Medulla oblongata (tissue), 1 donor: Measurements from ENCODE around the gene SERPINE3.

Experiments
- DNase-seq: peaks from one replicate; pipeline ENCODE4 v3.0.0-alpha.2; 2015; ENCODE audit errors: extremely low spot score

Gene SERPINE3

GRCh38 chr13:51339354-51339753, at the start of gene SERPINE3:
SERPINE3 (plus strand) TSS chr13:51339691; CDS start chr13:51341092, 1,401 bp downstream.
- DNase-seq, result no peak

- no peak for DNase-seq
Observed at GRCh38 chr13:51291341-51291740, 48.1 kb upstream of the SERPINE3 start.

- no peak for DNase-seq
Observed at GRCh38 chr13:51292000-51292565, 47.4 kb upstream of the SERPINE3 start.

GRCh38 chr13:51297556-51297955, 41.9 kb upstream of the SERPINE3 start:
- DNase-seq, result no peak

- no peak for DNase-seq
Observed at GRCh38 chr13:51298812-51299211, 40.7 kb upstream of the SERPINE3 start.

GRCh38 chr13:51303063-51303552, 36.4 kb upstream of the SERPINE3 start:
- DNase-seq, result no peak

- no peak for DNase-seq
Observed at GRCh38 chr13:51303882-51304281, 35.6 kb upstream of the SERPINE3 start.

GRCh38 chr13:51305271-51305967, 34.1 kb upstream of the SERPINE3 start:
- DNase-seq, result no peak

GRCh38 chr13:51308781-51309180, 30.7 kb upstream of the SERPINE3 start:
- no peak for DNase-seq

- no peak for DNase-seq
Observed at GRCh38 chr13:51311231-51311630, 28.3 kb upstream of the SERPINE3 start.

GRCh38 chr13:51311957-51312520, 27.5 kb upstream of the SERPINE3 start:
- DNase-seq, result peak; percentile 69

GRCh38 chr13:51313619-51314018, 25.9 kb upstream of the SERPINE3 start:
- DNase-seq, result no peak

GRCh38 chr13:51317262-51317661, 22.2 kb upstream of the SERPINE3 start:
- DNase-seq, result no peak

GRCh38 chr13:51318015-51318414, 21.5 kb upstream of the SERPINE3 start:
- DNase-seq, result no peak

- no peak for DNase-seq
Observed at GRCh38 chr13:51318876-51319275, 20.6 kb upstream of the SERPINE3 start.

GRCh38 chr13:51321836-51322235, 17.7 kb upstream of the SERPINE3 start:
- no peak for DNase-seq

GRCh38 chr13:51322826-51323225, 16.7 kb upstream of the SERPINE3 start:
- no peak for DNase-seq

- DNase-seq, result no peak
Observed at GRCh38 chr13:51323824-51324511, 15.5 kb upstream of the SERPINE3 start.

GRCh38 chr13:51324714-51325420, 14.6 kb upstream of the SERPINE3 start:
- DNase-seq, result peak; percentile 44

GRCh38 chr13:51325837-51326236, 13.7 kb upstream of the SERPINE3 start:
- DNase-seq, result no peak

- no peak for DNase-seq
Observed at GRCh38 chr13:51326777-51327176, 12.7 kb upstream of the SERPINE3 start.

GRCh38 chr13:51327961-51328360, 11.5 kb upstream of the SERPINE3 start:
- no peak for DNase-seq
